Stomach (tissue), 4 donors: Measurements from ENCODE around the gene TXNDC5.

ENCODE experiments used
- CTCF ChIP-seq, 7 experiments: fragments of 450-650 bp in 4 of 7; fragments of 200-600 bp in 3 of 7; sonication (generic) in 3 of 7; IDR thresholded peaks; one replicate each; pipeline ENCODE4 v1.5.1; 2016 to 2019; ENCODE audit warnings: antibody characterized with exemption in 7 of 7, control low read depth in 2 of 7, mild to moderate bottlenecking in 1 of 7
- POLR2AphosphoS5 ChIP-seq, 3 donors: sonication (generic); formaldehyde crosslinking; IDR thresholded peaks; one replicate each; pipeline ENCODE4 v1.6.1; 2016; ENCODE audit warnings: antibody characterized with exemption in 3 of 3

- TF ChIP-seq CTCF (IDR thresholded peaks at IDR 0.05): no peak
- TF ChIP-seq POLR2AphosphoS5 (IDR thresholded peaks at IDR 0.05): no peak
Measured at GRCh38 chr6:7899889-7900213, 10.7 kb downstream of the TXNDC5 start.
